GM12878 (cell line): ENCODE results near the gene AFAP1. TPM values are rescaled to one million over a fixed set of nuclear protein-coding genes. Genes with fewer than 3 reads are reported as not detected.

Source experiments
- ATAC-seq: fragments of 200-7000 bp; cut with Tn5 transposase; 3 replicates; pipeline ENCODE4 v1.9.1; 2020; ENCODE audit warnings: mild to moderate bottlenecking, moderate library complexity
- BruUV-seq: library from RNA; stranded (reverse); fragments of 400-500 nt; replicated peaks from 2 replicates; lab custom pipeline; 2021; lab: Mats Ljungman, UMichigan
- CTCF ChIA-PET: fragments of 300-600 bp; sonication (Branson Sonifier 250); formaldehyde crosslinking; extraction: SDS; loops from one replicate; lab custom pipeline; 2021; ENCODE audit warnings: inconsistent platforms; lab: Yijun Ruan, JAX
- POLR2A ChIA-PET: fragments of 350-600 bp; formaldehyde crosslinking; extraction: SDS; loops from one replicate; lab custom pipeline; 2021; ENCODE audit warnings: inconsistent platforms; lab: Charles Lee
- RAD21 ChIA-PET: fragments of 300-600 bp; sonication (Branson Sonifier 250); formaldehyde crosslinking; loops from one replicate; lab custom pipeline; 2023; ENCODE audit warnings: antibody characterized with exemption; ENCODE audit not compliant: unreplicated experiment; lab: Charles Lee
- SMC1A ChIA-PET: fragments of 300-600 bp; sonication (Branson Sonifier 250); formaldehyde crosslinking; loops from one replicate; lab custom pipeline; 2023; ENCODE audit not compliant: unreplicated experiment, uncharacterized antibody; lab: Charles Lee
- DNase-seq: peaks from one replicate; pipeline ENCODE4 v3.0.0-alpha.2; 2011; ENCODE audit warnings: low read depth, low spot score
- FAIRE-seq: peaks from 3 replicates; lab custom pipeline; 2011; peaks lifted over from hg19 to GRCh38; lab: Jason Lieb, UNC
- H2AFZ ChIP-seq: 2 replicates; pipeline ENCODE4 v1.6.0; 2011; ENCODE audit warnings: low read depth, low read length, control low read depth; ENCODE audit not compliant: control insufficient read depth
- H3K27ac ChIP-seq: 2 replicates; pipeline ENCODE4 v1.5.1; 2011; ENCODE audit warnings: control low read depth; ENCODE audit not compliant: control insufficient read depth, insufficient read depth
- H3K27me3 ChIP-seq, 2 experiments: replicated peaks in 1 of 2; 2 replicates each; pipeline versions ENCODE4 v1.6.0 to v1.6.1; 2011; ENCODE audit warnings: low read length in 1 of 2; ENCODE audit not compliant: control insufficient read depth in 2 of 2, insufficient read depth in 2 of 2
- H3K36me3 ChIP-seq, 2 experiments: 2 replicates each; pipeline ENCODE4 v1.5.1; 2011; ENCODE audit warnings: low read length in 1 of 2; ENCODE audit not compliant: control insufficient read depth in 2 of 2, insufficient read depth in 2 of 2
- H3K4me1 ChIP-seq: 2 replicates; pipeline ENCODE4 v1.6.1; 2011; ENCODE audit warnings: mild to moderate bottlenecking, low read length, moderate library complexity, mixed read lengths; ENCODE audit not compliant: control insufficient read depth, insufficient read depth
- H3K4me2 ChIP-seq: 2 replicates; pipeline ENCODE4 v1.6.0; 2011; ENCODE audit warnings: control low read depth; ENCODE audit not compliant: control insufficient read depth, insufficient read depth
- H3K4me3 ChIP-seq: fragments of 200-600 bp; sonication (generic); 2 replicates; pipeline ENCODE4 v1.5.1; 2016
- H3K79me2 ChIP-seq: 2 replicates; pipeline ENCODE4 v1.6.0; 2011; ENCODE audit warnings: low read length; ENCODE audit not compliant: control insufficient read depth, insufficient read depth
- H3K9ac ChIP-seq: 2 replicates; pipeline ENCODE4 v1.8.0; 2011; ENCODE audit warnings: low read length, control low read depth, mixed read lengths; ENCODE audit not compliant: control insufficient read depth, insufficient read depth
- H3K9me3 ChIP-seq: replicated peaks from 3 replicates; pipeline ENCODE4 v1.5.1; 2011; ENCODE audit warnings: mild to moderate bottlenecking, low read length; ENCODE audit not compliant: control insufficient read depth, insufficient read depth
- H4K20me1 ChIP-seq: 2 replicates; pipeline ENCODE4 v1.6.0; 2011; ENCODE audit not compliant: control insufficient read depth, insufficient read depth
- BCL11A ChIP-seq: IDR thresholded peaks from 2 replicates; pipeline ENCODE4 v1.6.1; 2011; ENCODE audit warnings: low read depth, low read length
- BHLHE40 ChIP-seq, 2 experiments: fragments of 450-650 bp in 1 of 2; IDR thresholded peaks; 2 replicates each; pipeline ENCODE4 v1.6.1; 2011 to 2017; ENCODE audit warnings: low read depth in 2 of 2, borderline replicate concordance in 1 of 2, improper control_type of control experiment in 1 of 2, low read length in 1 of 2, mild to moderate bottlenecking in 1 of 2
- BMI1 ChIP-seq: fragments of 450-650 bp; IDR thresholded peaks from 2 replicates; pipeline ENCODE4 v1.6.1; 2016; ENCODE audit warnings: mild to moderate bottlenecking, moderate library complexity, borderline replicate concordance
- CTCF ChIP-seq, 3 experiments: IDR thresholded peaks in 2 of 3; conservative IDR thresholded peaks in 1 of 3; 2 replicates each; pipeline ENCODE4 v1.5.1; 2011; ENCODE audit warnings: low read depth in 3 of 3, low read length in 3 of 3, mild to moderate bottlenecking in 3 of 3, control low read depth in 2 of 3, moderate library complexity in 2 of 3, inconsistent platforms in 1 of 3, mixed read lengths in 1 of 3; ENCODE audit not compliant: control insufficient read depth in 2 of 3, insufficient read depth in 1 of 3; ENCODE audit errors: extremely low read depth in 1 of 3
- CUX1 ChIP-seq: IDR thresholded peaks from 2 replicates; pipeline ENCODE4 v1.6.1; 2012; ENCODE audit warnings: improper control_type of control experiment, low read depth, low read length; ENCODE audit not compliant: insufficient replicate concordance
- NFIC ChIP-seq: IDR thresholded peaks from 2 replicates; pipeline ENCODE4 v1.6.1; 2012; ENCODE audit warnings: low read depth, mild to moderate bottlenecking, inconsistent platforms, low read length, moderate library complexity
- POLR2A ChIP-seq: IDR thresholded peaks from 2 replicates; pipeline ENCODE4 v1.6.1; 2011; ENCODE audit warnings: low read depth, mild to moderate bottlenecking, low read length
- SMARCA5 ChIP-seq: fragments of 450-650 bp; IDR thresholded peaks from 2 replicates; pipeline ENCODE4 v1.6.1; 2017; ENCODE audit warnings: mild to moderate bottlenecking
- SRF ChIP-seq, 2 experiments: IDR thresholded peaks; 2 replicates each; pipeline ENCODE4 v1.6.1; 2011; ENCODE audit warnings: low read depth in 2 of 2, low read length in 2 of 2, mild to moderate bottlenecking in 1 of 2, moderate library complexity in 1 of 2
- WGBS: methylation state at CpG from one replicate; pipeline ENCODE4 v1.1.6; 2016; ENCODE audit warnings: low lambda C conversion rate; ENCODE audit not compliant: insufficient replicate concordance, insufficient coverage; ENCODE audit errors: missing lambda C conversion rate; 5-methylcytosine and 5-hydroxymethylcytosine counted together
- in situ Hi-C: fragments of 300-500 bp; cut with MboI; formaldehyde crosslinking; loops from 9 replicates; pipeline ENCODE4 v1.14.3; 2018; ENCODE audit warnings: mixed read lengths
- intact Hi-C: fragments of 100-400 bp; cut with micrococcal nuclease; formaldehyde crosslinking; loops from one replicate; pipeline ENCODE4 v1.14.2; 2022; ENCODE audit not compliant: unreplicated experiment
- polyA plus RNA-seq, 11 experiments: library from polyadenylated mRNA; depleted of rRNA in 4 of 11; unstranded in 6 of 11; stranded (reverse) in 5 of 11; fragments of >200 nt; fragmentation: Nextera tagmentation in 4 of 11; fragmentation: Illumina TruSeq in 1 of 11; extraction: Ambion mirVana in 4 of 11; extraction: Trizol in 1 of 11; gene quantifications; 1 replicate in 1 of 11; 2 replicates in 10 of 11; pipeline versions ENCODE4 v1.2.1 to v1.2.3, GENCODE V29; 2011 to 2016; ENCODE audit warnings: inconsistent platforms in 2 of 11, missing spikeins in 2 of 11, low read depth in 1 of 11
- total RNA-seq, 4 experiments: library from RNA; depleted of rRNA in 3 of 4; stranded (reverse); fragments of >200 nt in 3 of 4; fragmentation: Illumina TruSeq in 1 of 4; extraction: Trizol in 1 of 4; gene quantifications; 2 replicates each; pipeline versions ENCODE4 v1.2.1 to v1.2.3, GENCODE V29; 2013 to 2021

AFAP1 gene
- total and polyA plus RNA-seq, 10 of the 15 experiments (the other 5 are each of a cell fraction or from before 2014, with no cell fraction given): 0.02 to 0.23 (median 0.09) TPM; not detected in 1

DNA sequence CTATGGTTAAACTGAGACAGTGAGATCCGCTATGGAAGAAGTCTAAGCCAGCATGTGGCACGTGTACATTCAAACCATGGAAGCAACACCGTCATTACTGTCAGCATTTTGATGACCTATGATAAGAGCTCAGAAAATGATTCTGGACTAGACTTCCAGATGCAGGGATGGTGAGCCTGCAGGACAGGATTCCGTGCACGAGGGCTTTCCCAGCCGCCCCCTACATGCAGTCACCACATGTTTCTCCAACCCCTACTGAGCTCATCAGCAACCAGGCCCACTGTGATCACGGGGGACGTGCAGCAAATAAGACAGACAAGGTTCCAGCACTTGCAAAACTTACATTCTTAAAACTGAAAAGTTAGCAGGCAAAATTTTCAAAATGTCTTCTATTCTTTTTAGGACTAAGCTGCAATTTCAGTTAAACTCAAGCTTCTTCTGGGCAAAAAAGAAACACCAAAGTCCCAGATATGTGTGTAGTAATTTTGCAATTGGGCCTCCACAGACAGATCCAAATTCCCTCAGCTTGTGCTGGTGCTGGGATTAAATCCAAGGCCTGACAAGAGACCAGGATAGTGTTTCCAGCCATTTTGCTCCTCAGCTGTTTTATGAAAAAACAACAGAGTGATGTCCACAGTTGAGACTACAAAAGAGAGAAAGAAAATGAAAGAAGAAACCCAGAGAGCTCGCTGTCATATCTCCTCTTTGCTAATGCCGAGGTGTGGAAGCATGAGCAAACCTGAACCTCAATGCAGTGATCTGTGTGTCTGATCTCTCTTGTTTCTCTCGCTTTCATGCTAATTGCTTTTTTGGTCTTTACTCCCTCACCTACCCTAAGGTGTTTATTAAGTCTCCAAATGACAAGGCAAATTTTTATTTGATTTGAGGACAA, 118.2 kb downstream of the AFAP1 start (continued):
- TF ChIP-seq CUX1 (no peak), SRF (IDR thresholded peaks at IDR 0.05; ENCODE audit: low read depth in 2 of 2, low read length in 2 of 2) (no peak)

GRCh38 chr4:7820031-7820818, 119.4 kb downstream of the AFAP1 start:
- no peak overlapping the region for H3K4me3 ChIP-seq
- ChIA-PET SMC1A (no interaction called here), POLR2A (no interaction called here), CTCF (interaction anchor here (1.2 to 1.3 kb wide), 2 partner anchors 15 to 18 kb away, joined by 3 to 4 read pairs; no protein-coding TSS in a partner anchor), RAD21 (no interaction called here)
- H3K27me3 ChIP-seq: peaks cover 0 to 10% of the 10 kb centered on the region in 2 experiments
- H3K9me3 ChIP-seq: no peaks in the 10 kb centered on the region
- no peak overlapping the region for H3K9ac ChIP-seq
- no peak for DNase-seq
- no peak overlapping the region for H3K4me2 ChIP-seq
- no TSS peak for BruUV-seq
- no peak overlapping the region for H2AFZ ChIP-seq
- no peaks in the 10 kb centered on the region for H3K79me2 ChIP-seq
- whole genome bisulfite sequencing: 33% methylated on average over 11 of the region's 11 CpGs
- no peak overlapping the region for H3K27ac ChIP-seq
- no peaks in the 10 kb centered on the region for H3K4me1 ChIP-seq
- no peaks in the 10 kb centered on the region for H3K36me3 ChIP-seq
- in situ Hi-C loops: no loop called here
- TF ChIP-seq CTCF (IDR thresholded peaks at IDR 0.05 in 2 of 3, conservative IDR thresholded peaks at IDR 0.05 in 1 of 3; ENCODE audit: control insufficient read depth in 2 of 3, extremely low read depth in 1 of 3, insufficient read depth in 1 of 3, low read depth in 3 of 3, low read length in 3 of 3) (no peak), NFIC (no peak), BHLHE40 (IDR thresholded peaks at IDR 0.05; ENCODE audit: borderline replicate concordance in 1 of 2, low read depth in 2 of 2, low read length in 1 of 2) (no peak), BMI1 (no peak), BCL11A (no peak), SMARCA5 (no peak), POLR2A (no peak)
- no peaks in the 10 kb centered on the region for H4K20me1 ChIP-seq
- no peak for ATAC-seq
- no peak for FAIRE-seq
- intact Hi-C loops: no loop called here
